Hippocampal formation (tissue), 2 donors: Measurements from ENCODE around the gene ARHGAP24.
"Not testable (repeated sequence)": the region's sequence is repeated elsewhere in the genome, so short reads cannot be mapped to it uniquely, and the experiment has no call there.

Experiments used
- DNase-seq, 2 donors: peaks; one replicate each; lab custom pipeline; 2025; lab: John Stamatoyannopoulos, UW

ARHGAP24 gene

DNA sequence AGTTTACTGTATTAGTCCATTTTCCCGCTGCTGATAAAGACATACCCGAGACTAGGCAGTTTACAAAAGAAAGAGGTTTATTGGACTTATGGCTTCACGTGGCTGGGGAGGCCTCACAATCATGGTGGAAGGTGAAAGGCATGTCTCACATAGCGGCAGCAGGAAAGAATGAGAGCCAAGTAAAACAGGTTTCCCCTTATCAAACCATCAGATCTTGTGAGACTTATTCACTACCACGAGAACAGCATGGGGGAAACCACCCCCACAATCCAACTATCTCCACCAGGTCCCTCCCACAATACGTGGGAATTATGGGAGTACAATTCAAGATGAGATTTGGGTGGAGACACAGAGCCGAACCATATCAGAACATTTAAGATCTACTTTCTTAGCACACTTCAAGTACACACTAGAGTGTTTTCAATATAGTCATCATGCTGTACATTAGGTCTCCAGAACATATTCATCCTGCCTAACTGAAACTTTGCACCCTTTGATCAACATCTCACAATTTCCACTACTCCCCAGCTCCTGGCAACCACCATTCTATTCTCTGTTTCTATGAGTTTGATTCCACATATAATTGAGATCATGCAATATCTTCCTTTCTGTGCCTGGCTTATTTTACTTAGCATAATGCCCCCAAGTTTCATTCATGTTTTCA, 341.0 kb downstream of the ARHGAP24 start:
- no peak for DNase-seq

DNA sequence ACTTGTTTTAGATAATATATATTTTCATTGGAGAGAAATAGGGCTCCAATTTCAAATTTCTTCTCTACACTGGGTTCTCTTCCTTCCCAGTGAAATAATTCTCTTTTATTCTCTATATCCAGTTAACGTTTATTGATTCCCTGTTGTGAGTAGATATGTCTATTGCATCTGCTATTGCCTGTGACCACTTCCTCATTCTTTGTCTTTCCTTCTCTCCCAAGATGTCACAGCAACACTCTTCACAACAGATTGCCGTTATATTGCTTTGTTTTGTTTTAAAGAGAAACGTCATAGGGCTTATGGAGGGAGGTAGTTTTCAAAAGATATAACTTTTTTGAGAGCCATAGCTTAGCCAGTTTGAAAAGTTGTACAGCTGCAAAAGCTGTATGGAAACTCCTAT, 343.8 kb downstream of the ARHGAP24 start:
- no peak for DNase-seq

DNA sequence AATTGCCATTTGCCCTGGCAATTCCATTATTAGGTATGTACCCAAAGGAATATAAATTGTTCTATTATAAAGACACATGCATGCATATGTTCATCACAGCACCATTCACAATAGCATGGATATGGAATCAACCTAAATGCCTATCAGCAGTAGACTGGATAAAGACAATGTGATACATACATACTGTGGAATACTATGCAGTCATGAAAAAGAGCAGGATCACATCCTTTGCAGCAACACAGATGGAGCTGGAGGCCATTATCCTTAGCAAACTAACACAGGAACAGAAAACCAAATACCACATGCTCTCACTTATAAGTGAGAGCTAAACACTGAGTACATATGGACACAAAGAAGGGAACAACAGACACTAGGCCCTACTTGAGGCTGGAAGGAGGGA, 345.2 kb downstream of the ARHGAP24 start:
- DNase-seq: not testable (repeated sequence)

DNA sequence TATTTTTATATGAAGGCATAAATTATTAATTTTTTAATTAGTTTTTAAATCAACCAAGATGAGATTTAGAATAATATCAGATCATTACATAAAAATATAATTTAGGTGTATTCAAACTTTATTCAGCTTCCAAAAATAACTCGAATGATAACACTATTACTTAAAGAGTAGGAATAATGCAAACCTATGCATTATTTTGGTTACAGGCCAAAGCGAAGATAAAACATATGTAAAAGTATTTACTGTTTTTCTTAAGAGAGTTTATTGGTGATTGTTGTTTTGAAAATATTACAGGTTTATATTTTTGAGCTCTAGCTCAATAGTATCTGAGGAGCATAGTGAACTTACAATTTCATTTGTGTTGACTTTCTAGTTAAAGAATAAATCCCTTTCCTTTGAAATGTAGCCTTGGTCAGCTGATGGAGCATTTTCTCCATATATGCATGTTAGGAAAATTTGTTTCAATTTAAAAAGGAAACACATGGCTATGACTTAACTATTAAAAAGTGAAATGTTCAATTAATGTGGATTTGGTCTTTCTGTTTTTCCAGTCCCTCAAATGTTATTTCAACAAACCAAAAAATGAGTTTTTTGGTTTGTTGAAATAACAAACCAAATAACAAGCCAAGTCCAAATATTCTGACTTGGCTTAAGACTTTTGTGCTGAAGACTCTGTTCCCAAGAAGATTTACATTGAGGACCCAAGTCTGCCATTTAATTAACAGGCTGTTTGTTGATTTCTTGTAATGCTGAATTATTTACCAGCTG, 346.9 kb downstream of the ARHGAP24 start:
- no peak for DNase-seq

DNA sequence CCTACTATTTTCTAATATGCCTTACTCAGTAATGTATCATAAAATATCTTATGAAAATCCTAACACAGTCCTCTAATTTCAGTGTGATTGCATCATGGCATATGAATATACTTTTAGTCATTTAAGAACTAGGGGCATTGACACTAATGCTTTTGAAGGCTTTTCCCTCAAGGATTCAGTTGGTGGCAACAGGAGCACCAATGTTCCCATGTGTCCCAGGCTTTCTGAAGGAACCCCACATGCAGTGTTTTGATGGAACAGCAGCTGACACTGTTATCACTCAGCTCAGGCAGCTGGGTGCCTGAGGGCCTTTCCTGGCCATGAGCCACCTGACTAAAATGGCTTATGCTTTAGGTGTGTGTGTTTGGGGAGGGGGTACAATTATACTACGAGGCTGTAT, 348.3 kb downstream of the ARHGAP24 start:
- no peak for DNase-seq

DNA sequence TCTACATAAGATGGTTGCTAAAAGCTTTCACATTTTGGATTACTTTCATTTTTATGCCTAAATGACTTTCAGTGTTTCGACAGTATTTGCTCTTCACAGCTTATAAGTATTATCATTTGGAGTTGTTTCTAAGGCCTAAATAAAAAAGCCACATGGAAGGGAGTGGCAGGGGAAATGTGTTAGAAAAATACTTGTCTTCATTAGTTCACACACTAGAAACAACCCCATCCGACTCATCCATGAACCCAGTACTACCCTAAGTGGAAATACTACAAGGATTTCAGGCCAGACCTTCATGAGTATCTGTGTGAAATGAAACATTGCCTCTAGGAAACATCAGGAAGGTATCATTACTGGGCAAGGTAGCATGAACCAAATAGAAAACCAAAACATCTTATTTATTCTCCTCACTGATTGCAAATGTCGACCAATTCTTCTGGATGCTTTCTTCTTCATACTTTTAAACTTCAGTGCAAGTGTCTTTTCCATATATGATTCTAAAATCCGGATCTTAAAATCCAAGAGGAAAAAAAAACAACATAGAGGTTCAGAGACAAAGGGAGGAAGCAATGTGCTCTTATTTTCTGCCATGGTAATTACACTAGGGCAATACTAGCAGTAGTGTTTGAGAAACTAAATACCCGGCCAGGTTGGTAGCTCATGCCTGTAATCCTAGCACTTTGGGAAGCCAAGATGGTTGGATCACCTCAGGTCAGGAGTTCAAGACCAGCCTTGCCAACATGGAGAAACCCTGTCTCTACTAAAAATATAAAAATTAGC, 349.4 kb downstream of the ARHGAP24 start:
- no peak for DNase-seq

DNA sequence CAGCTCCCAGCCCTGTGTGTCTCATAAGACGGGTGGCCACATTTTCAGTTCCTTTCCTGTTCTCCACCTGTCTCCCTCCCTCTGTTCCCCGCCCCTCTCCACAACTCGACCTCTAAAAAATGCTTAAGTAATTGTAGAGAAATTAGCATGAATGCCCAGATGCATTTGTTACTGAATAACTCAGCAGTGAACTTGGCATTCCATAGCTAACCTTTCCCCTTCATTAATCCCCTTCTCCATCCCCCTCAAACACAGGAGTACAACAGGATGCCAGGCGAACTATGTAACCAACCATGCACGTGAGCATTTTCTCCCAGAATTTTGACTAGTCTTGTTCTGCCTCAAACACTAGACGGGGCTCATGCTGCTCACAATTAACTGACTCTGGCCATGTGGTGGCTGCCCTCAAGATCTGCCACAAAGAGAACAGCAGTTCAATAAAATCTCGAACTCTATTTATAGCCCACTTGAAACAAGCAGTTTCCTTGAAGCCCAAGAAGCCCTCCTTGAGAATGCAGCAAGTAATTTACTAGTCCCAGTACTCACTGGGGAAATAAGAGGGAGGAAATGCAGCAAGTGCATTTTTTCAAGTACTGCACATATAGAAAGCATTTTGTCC, 351.2 kb downstream of the ARHGAP24 start:
- DNase-seq: peak in 1 of 2 donors; percentile 38

DNA sequence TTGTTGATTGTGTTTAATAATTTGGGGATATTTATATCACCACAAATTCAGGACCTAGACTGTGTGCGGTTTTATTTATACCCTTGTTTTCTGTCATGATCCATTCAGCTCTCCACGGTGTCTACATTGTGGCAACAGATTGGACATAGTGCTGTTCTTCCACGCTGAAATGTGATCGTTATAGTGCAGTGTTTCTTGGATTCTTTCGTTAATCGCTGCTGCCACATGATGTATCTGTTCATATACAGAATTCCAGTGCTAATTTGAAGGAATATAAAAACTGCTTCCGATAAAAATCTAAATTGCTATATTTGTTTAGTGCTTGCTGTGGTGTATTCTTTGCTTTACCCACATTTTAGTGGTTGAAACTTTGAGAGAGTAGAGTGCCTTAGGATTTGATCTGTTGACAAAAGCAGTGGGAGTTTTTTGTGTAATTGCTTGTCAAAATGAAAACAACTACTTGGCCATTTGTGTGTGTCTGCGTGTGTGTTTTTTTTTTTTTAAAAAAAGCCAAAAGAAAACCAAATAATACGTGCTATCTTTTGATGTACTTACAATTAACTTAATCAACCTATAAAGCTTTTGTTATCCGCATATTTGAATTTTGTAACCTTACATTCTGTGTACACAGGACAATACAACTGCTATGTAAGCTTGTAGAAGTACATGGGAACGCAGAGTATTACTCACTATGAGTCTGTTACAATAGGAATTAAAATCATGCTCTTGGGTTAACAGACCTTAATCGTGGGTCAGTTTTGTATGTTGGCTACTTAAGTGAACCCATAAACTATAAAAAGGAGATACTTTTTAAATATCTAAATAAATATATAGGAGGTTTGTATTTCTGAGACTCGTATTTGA, 353.3 kb downstream of the ARHGAP24 start:
- DNase-seq: no peak

DNA sequence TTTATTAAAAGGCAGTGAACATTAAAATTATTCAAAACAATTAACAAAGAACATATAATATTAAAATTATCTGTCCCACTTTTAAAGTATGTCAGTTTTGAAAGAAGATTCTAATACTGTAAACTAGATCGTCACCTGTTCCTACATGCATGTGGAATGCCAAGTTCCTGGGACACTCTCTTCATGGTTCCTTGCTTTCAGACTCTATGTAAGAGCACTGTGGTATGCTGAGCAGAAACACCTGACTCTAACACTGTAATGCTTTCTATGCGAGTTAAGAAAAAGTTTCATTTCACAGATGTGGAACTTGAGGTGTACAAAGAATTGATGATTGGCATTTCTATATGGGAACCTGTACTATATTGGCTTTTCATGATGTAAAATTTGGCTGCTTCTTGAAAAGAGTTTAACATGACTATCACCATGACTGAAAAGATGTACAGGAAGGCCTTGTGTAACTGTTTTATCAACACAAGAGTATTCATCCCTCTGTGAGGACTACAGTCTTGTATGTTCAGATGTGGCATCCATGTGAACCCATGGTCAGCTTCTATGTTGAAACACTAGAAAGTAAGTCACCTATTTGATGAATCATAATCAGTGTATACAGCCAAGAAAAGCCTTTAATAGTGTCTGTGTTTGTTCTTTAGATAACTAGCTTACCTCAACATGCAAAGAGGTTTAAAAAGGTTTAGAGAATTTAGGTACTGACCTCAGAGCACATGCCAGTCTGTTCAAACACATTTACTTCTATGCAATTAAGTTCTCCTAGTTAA, 354.5 kb downstream of the ARHGAP24 start:
- no peak for DNase-seq

DNA sequence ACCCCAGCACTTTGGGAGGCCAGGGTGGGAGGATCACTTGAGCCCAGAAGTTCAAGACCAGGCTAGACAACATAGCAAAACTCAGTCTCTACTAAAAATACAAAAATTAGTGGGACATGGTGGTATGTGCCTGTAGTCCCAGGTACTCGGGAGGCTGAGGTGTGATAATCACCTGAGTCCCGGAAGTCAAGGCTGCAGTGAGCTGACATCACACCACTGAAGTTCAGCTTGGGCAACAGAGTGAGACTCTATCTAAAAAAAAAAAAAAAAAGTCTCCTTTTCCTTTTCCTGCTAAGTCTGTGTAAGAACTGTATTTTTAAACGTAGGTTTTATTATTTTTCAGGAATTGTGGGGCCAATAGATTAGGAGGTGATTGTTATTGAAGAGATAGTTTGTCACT, 356.7 kb downstream of the ARHGAP24 start:
- no peak for DNase-seq

DNA sequence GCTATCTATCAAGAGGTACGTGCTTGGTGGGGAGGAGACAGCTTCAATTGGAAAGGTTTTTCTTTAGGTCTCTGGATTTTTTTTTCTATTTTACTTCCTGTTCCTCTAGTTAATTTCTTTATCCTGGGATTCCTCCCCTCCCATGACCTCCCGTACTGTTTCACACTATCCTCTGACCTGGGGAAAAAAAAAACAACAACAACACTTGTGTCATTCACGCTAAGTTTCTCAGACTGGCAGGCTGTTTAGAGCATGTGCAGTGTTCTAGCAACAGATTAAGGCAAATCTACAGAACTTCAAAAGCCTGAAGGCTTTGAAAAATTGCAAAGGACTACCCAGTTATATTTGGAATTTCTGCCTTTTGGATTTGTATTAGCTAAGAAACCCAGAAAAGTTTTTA, 358.4 kb downstream of the ARHGAP24 start:
- no peak for DNase-seq

DNA sequence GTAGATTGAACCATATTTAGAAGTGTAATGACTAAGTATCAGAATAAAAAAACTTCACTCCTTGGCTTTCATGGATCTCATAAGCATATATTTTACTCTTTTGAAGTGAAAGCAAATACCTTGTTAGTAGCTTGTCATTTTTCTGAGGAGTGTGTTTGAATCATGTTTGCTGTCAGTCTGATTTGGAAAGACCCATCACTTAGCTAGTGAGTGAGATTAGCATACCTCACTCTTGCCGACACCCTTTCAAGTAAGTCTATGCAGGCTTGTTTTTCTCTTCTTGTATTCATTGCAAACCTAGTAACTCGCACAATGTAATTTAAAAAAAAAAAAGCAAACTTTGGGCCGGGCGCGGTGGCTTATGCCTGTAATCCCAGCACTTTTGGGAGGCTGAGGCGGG, 360.0 kb downstream of the ARHGAP24 start:
- no peak for DNase-seq

DNA sequence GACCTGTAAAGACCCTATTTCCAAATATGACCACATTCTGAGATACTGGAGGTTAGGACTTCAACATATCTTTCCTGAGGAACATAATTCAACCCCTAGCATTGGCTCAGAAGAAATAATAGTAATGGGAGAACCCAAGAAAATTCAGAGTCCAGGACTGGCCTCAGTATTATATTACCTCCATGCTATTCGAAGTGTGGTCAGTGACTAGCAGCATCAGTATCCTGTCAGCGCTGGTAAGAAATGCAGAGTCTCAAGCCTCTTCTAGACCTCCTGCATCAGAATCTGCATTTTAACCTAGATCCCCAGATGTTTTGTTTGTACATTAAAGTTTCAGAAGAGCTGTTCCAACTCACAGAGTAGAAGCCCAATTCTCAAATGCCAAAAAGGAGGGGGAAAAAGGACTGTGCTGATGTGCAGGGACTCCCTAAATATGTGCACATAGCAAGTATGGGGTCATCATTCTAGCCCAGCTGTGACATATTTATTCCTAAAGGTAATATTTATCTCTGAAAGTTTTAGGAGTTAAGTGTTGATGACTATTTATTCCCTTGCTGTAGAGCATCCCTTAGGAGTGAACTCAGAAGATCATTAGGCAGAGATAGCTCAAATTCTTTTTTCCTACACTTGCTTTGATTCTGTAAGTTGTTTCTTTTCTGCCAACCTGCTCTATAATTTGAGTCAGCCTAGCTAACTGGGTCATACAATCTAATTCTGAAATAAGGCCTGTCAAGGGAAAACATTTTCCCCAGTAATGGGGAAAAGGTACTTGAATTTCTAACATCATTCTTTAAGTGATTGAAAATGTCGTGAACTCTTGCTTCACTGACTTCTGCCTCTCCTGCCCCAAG, 361.9 kb downstream of the ARHGAP24 start:
- no peak for DNase-seq

DNA sequence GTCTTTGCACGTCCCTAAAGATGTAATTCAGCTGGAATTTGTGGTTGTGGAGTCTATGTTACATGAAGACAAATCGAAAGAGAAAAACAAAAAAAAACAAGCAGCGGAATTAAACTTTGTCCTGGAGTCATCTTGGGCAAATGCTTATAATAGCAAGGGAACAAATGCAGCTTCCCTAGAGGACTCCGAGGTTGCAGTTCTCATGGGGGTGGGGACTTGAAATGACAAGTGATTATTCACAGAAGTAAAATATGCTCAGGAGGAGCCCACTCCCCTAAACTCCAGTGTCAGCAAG, 362.4 kb downstream of the ARHGAP24 start:
- no peak for DNase-seq

DNA sequence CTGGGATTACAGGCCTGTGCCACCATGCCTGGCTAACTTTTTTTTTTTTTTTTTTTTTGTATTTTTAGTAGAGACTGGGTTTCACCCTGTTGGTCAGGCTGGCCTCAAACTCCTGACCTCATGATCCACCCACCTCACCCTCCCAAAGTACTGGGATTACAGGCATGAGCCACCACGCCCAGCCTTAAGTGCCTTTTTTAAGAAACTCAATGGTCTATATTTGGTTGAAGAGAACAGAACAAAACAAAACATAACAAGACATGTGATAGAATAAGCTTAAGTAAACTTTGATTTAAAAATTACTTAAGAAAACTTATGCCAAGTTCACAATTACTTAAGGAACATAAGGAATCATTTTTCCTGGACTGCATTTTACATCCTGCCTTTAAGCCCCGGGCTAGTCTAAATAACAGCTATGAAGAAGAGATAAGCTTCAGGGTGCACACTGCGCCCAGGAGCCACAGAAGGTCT, 365.1 kb downstream of the ARHGAP24 start:
- not testable (repeated sequence) for DNase-seq

DNA sequence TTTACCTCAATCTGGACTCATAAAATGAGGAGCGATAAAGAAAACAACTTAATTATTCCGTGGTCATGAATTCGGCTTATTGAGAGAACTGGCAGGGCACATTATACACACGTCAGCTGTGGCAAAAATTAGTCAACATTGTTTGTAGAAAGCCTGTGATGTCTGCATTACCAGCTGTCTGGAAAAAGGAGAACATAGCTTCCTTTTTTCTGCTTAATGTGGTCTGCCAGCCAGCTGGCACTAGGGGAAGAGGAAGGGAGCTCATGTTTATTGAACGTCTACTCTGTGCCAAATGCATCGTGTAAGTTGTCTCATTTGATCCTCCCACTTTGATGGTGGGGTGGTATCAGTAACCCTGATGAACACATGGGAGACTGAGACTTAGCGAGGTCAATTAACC, 367.6 kb downstream of the ARHGAP24 start:
- DNase-seq: peak; percentile 29 to 91

DNA sequence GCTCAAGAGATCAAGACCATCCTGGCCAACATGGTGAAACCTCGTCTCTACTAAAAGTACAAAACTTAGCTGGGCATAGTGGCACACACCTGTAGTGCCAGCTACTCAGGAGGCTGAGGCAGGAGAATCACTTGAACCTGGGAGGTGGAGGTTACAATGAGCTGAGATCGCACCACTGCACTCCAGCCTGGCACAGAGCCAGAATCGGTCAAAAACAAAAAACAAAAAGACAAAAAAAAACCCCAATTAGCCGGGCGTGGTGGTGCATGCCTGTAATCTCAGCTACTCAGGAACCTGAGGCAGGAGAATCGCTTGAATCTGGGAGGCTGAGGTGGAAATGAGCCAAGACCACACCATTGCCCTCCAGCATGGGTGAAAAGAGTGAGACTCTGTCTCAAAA, 378.8 kb downstream of the ARHGAP24 start:
- not testable (repeated sequence) for DNase-seq

DNA sequence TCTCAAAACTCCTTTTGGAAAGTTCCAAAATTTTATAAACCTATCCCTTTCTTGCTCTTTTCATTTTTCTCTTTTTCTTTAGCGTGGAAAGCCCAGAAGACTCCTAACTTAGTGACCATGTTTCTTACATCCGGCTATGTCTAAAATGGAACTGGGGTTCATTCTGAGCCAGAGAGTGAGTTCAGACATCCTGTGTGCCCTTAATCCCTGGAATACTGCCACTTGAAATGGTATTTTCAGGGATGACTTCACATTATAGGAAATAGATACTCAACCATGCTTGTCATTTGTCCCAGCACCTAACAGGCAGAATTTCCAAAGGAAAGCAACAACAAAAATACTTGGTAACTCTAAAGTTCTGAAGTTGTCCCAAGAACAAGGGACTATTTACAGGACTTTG, 379.6 kb downstream of the ARHGAP24 start:
- no peak for DNase-seq

DNA sequence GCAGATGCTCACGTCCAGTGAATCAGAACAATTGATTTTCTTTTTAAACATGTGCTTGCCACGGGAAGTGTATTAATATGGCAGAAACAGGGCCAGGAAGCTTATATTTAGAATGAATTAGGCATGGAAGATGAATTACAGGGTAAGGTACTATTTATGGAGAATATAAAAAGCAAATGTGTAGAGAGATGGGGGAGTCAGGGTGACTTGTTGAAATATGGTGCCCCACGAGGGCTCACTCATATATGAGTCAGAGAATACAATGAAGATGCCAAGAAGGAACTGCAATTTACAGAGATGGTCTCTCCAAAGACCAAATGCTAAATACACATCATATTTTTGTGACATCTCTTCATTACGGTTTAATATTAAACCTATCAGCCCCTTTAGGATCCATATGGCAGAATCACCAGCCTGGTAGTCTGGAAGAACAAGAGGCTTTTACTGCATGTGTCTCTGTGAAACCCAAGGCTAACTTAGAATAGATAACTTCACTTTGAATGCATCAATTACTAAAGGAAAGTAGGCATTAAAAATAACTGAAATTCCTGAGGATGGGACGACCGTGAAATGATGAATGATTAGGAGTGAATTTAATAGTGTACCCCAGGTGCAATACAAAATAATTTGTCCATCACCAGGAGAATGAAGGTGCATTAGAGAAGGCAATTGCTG, 385.3 kb downstream of the ARHGAP24 start:
- DNase-seq: no peak
